ENCODE results near the gene CHCT1. TPM values are rescaled to one million over a fixed set of nuclear protein-coding genes. Genes with fewer than 3 reads are reported as not detected.

The CHCT1 gene
- polyA plus RNA-seq, 3 donors, result 0.89 TPM; not detected in 2

GRCh38 chr17:60403523-60403810 is 18.8 kb upstream of the CHCT1 start:
- WGBS (ENCODE audit: insufficient coverage), result no CpG with 5 or more reads among the region's 3 CpGs
- peak overlapping the region in 1 of 7 donors; percentile 6 for H3K27ac Mint-ChIP-seq
- H3K4me3 ChIP-seq (replicated peaks in 1 of 3; ENCODE audit: low read depth in 2 of 3, low read length in 3 of 3), result no peak overlapping the region
- peaks cover 0 to 1% (median 0%) of the 10 kb centered on the region in 7 donors for H3K9me3 Mint-ChIP-seq
- no peaks in the 10 kb centered on the region for H4K20me1 ChIP-seq (ENCODE audit: insufficient read depth, low read length)
- no peak overlapping the region for H3K4me3 Mint-ChIP-seq
- no peak overlapping the region for H3K4me2 ChIP-seq (replicated peaks; ENCODE audit: extremely low read depth, low read length, poor library complexity, severe bottlenecking)
- intact Hi-C loops (cut with micrococcal nuclease), result loop anchor here in 1 of 2 donors (10.0 kb wide), 1 partner anchor 49 kb away; no protein-coding TSS in a partner anchor
- peaks cover 0 to 3% of the 10 kb centered on the region in 2 donors for H3K36me3 Mint-ChIP-seq
- TF ChIP-seq CTCF (IDR thresholded peaks at IDR 0.05), result no peak
- no peaks in the 10 kb centered on the region for H3K9me3 ChIP-seq (replicated peaks in 1 of 2; ENCODE audit: control insufficient read depth in 1 of 2, insufficient read depth in 1 of 2, low read length in 2 of 2)
- H3K27me3 Mint-ChIP-seq (ENCODE audit: low read depth in 3 of 3), result peaks cover 0 to 4% (median 1%) of the 10 kb centered on the region in 3 donors
- DNase-seq, result no peak
- peaks cover 24% of the 10 kb centered on the region for H3K4me1 Mint-ChIP-seq
- H3K36me3 ChIP-seq (replicated peaks in 1 of 2; ENCODE audit: control insufficient read depth in 1 of 2, insufficient read depth in 2 of 2, low read length in 2 of 2), result no peaks in the 10 kb centered on the region
- peaks cover 16 to 23% of the 10 kb centered on the region in 2 donors for H3K4me1 ChIP-seq (ENCODE audit: control insufficient read depth in 1 of 2, insufficient read depth in 2 of 2, low read length in 2 of 2)
- H3K27ac ChIP-seq (ENCODE audit: low read depth in 1 of 2, low read length in 2 of 2), result no peak overlapping the region
- no peak overlapping the region for H3K9ac ChIP-seq (ENCODE audit: insufficient read depth, low read length, poor library complexity, severe bottlenecking)
- no peaks in the 10 kb centered on the region for H3K27me3 ChIP-seq (ENCODE audit: control insufficient read depth in 2 of 2, insufficient read depth in 2 of 2, low read length in 2 of 2)
- H2AFZ ChIP-seq (ENCODE audit: insufficient read depth, low read depth, low read length, poor library complexity, severe bottlenecking), result no peak overlapping the region
- H3K79me2 ChIP-seq (ENCODE audit: insufficient read depth, low read length), result no peaks in the 10 kb centered on the region

- Histone ChIP-seq H3K9me3 (replicated peaks in 1 of 2; ENCODE audit: control insufficient read depth in 1 of 2, insufficient read depth in 1 of 2, low read length in 2 of 2) (no peaks in the 10 kb centered on the region), H3K27ac (ENCODE audit: low read depth in 1 of 2, low read length in 2 of 2) (no peak overlapping the region), H3K4me2 (replicated peaks; ENCODE audit: extremely low read depth, low read length, poor library complexity, severe bottlenecking) (no peak overlapping the region), H3K9ac (ENCODE audit: insufficient read depth, low read length, poor library complexity, severe bottlenecking) (no peak overlapping the region), H3K4me1 (ENCODE audit: control insufficient read depth in 1 of 2, insufficient read depth in 2 of 2, low read length in 2 of 2) (peaks cover 11 to 18% of the 10 kb centered on the region in 2 donors), H3K4me3 (replicated peaks in 1 of 3; ENCODE audit: low read depth in 2 of 3, low read length in 3 of 3) (no peak overlapping the region), H3K27me3 (ENCODE audit: control insufficient read depth in 2 of 2, insufficient read depth in 2 of 2, low read length in 2 of 2) (no peaks in the 10 kb centered on the region), H2AFZ (ENCODE audit: insufficient read depth, low read depth, low read length, poor library complexity, severe bottlenecking) (no peak overlapping the region), H3K79me2 (ENCODE audit: insufficient read depth, low read length) (no peaks in the 10 kb centered on the region), H3K36me3 (replicated peaks in 1 of 2; ENCODE audit: control insufficient read depth in 1 of 2, insufficient read depth in 2 of 2, low read length in 2 of 2) (no peaks in the 10 kb centered on the region), H4K20me1 (ENCODE audit: insufficient read depth, low read length) (no peaks in the 10 kb centered on the region)
- Mint-ChIP-seq H3K4me3 (no peak overlapping the region), H3K27ac (no peak overlapping the region), H3K27me3 (ENCODE audit: low read depth in 3 of 3) (peaks cover 0 to 4% (median 1%) of the 10 kb centered on the region in 3 donors), H3K4me1 (peaks cover 19% of the 10 kb centered on the region), H3K9me3 (peaks cover 0 to 1% (median 0%) of the 10 kb centered on the region in 7 donors), H3K36me3 (peaks cover 0 to 3% of the 10 kb centered on the region in 2 donors)
- 57% methylated on average over 1 of the region's 6 CpGs for WGBS (ENCODE audit: insufficient coverage)
- no peak for TF ChIP-seq CTCF (IDR thresholded peaks at IDR 0.05)
- intact Hi-C loops (cut with micrococcal nuclease), result loop anchor here in 1 of 2 donors (10.0 kb wide), 1 partner anchor 49 kb away; no protein-coding TSS in a partner anchor
- DNase-seq, result no peak
Observed at GRCh38 chr17:60403962-60404361, 18.3 kb upstream of the CHCT1 start.

All from CD14-positive monocyte (primary cell).